Testis (tissue), 2 donors: ENCODE data around the gene ANGPT4.
"Not testable (repeated sequence)": the region's sequence is repeated elsewhere in the genome, so short reads cannot be mapped to it uniquely, and the experiment has no call there.

Source experiments
- POLR2A ChIP-seq: fragments of 450-650 bp; IDR thresholded peaks from one replicate; pipeline ENCODE4 v1.6.1; 2017; ENCODE audit warnings: antibody characterized with exemption, mild to moderate bottlenecking, moderate library complexity
- TF ChIP-seq, protein P1 (sequence below), 3 experiments: fragments of 450-650 bp in 2 of 3; fragments of 200-600 bp in 1 of 3; sonication (generic) in 1 of 3; IDR thresholded peaks; one replicate each; pipeline ENCODE4 v1.5.1; 2016 to 2019; ENCODE audit warnings: antibody characterized with exemption in 3 of 3, mild to moderate bottlenecking in 2 of 3, moderate library complexity in 1 of 3

DNA sequence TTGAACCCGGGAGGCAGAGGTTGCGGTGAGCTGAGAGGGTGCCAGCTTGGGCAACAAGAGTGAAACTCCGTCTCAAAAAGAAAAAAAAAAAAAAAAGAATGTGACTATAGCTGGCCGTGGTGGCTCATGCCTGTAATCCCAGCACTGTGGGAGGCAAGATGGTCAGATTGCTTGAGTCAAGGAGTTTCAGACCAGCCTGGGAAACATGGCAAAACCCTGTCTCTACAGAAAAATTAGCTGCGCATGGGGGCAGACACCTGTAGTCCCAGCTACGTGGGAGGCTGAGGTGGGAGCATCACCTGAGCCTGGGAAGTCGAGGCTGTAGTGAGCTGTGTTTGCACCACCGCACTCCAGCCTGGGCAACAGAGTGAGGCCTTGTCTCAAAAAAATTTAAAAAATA is 88.2 kb downstream of the ANGPT4 start:
- TF ChIP-seq, protein P1, sequence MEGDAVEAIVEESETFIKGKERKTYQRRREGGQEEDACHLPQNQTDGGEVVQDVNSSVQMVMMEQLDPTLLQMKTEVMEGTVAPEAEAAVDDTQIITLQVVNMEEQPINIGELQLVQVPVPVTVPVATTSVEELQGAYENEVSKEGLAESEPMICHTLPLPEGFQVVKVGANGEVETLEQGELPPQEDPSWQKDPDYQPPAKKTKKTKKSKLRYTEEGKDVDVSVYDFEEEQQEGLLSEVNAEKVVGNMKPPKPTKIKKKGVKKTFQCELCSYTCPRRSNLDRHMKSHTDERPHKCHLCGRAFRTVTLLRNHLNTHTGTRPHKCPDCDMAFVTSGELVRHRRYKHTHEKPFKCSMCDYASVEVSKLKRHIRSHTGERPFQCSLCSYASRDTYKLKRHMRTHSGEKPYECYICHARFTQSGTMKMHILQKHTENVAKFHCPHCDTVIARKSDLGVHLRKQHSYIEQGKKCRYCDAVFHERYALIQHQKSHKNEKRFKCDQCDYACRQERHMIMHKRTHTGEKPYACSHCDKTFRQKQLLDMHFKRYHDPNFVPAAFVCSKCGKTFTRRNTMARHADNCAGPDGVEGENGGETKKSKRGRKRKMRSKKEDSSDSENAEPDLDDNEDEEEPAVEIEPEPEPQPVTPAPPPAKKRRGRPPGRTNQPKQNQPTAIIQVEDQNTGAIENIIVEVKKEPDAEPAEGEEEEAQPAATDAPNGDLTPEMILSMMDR (IDR thresholded peaks at IDR 0.05), result not testable (repeated sequence)
- not testable (repeated sequence) for TF ChIP-seq POLR2A
